Esophagus squamous epithelium (tissue), 4 donors: Measurements from ENCODE around the gene NT5C3A.

Experiments used
- CTCF ChIP-seq, 6 experiments: fragments of 450-650 bp in 4 of 6; fragments of 200-600 bp in 2 of 6; sonication (generic) in 2 of 6; IDR thresholded peaks; one replicate each; pipeline ENCODE4 v1.5.1; 2016 to 2019; ENCODE audit warnings: antibody characterized with exemption in 6 of 6, mild to moderate bottlenecking in 4 of 6, moderate library complexity in 4 of 6
- POLR2A ChIP-seq, 4 donors: fragments of 450-650 bp; IDR thresholded peaks; one replicate each; pipeline ENCODE4 v1.6.1; 2017; ENCODE audit warnings: antibody characterized with exemption in 4 of 4, mild to moderate bottlenecking in 4 of 4, moderate library complexity in 3 of 4

GRCh38 chr7:33101906-33102305, 39.3 kb upstream of the NT5C3A start:
- TF ChIP-seq CTCF (IDR thresholded peaks at IDR 0.05), result no peak
- no peak for TF ChIP-seq POLR2A (IDR thresholded peaks at IDR 0.05)
